HEK293 (cell line): Measurements from ENCODE around the gene IWS1.

Experiments
- CTCF ChIA-PET: fragments of 350-600 bp; formaldehyde crosslinking; extraction: SDS; loops from one replicate; lab custom pipeline; 2021; ENCODE audit warnings: antibody characterized with exemption; lab: Yijun Ruan, JAX
- POLR2A ChIA-PET: fragments of 300-600 bp; formaldehyde crosslinking; extraction: SDS; loops from one replicate; lab custom pipeline; 2020; ENCODE audit warnings: antibody characterized with exemption, inconsistent platforms; lab: Yijun Ruan, JAX
- H3K27ac ChIP-seq: fragments of 200-500 bp; sonication (Bioruptor generic); 2 replicates; pipeline ENCODE4 v1.5.1; 2014; ENCODE audit warnings: low read depth, low read length, control low read depth, inconsistent platforms; ENCODE audit errors: extremely low read depth
- H3K36me3 ChIP-seq, 2 experiments: fragments of 200-500 bp in 1 of 2; sonication (Bioruptor generic) in 1 of 2; 1 replicate in 1 of 2; 2 replicates in 1 of 2; pipeline ENCODE4 v1.5.1; 2014 to 2017; ENCODE audit warnings: inconsistent platforms in 2 of 2, low read length in 2 of 2; ENCODE audit not compliant: control insufficient read depth in 2 of 2, insufficient read depth in 1 of 2
- H3K4me1 ChIP-seq: fragments of 200-500 bp; sonication (Bioruptor generic); 2 replicates; pipeline ENCODE4 v1.5.1; 2014; ENCODE audit warnings: mild to moderate bottlenecking, low read length, inconsistent platforms; ENCODE audit not compliant: control insufficient read depth, insufficient read depth
- H3K4me3 ChIP-seq: 2 replicates; pipeline ENCODE4 v1.5.1; 2011; ENCODE audit warnings: low read depth, mild to moderate bottlenecking, control low read depth, low read length, moderate library complexity
- H3K9me3 ChIP-seq: fragments of 200-500 bp; sonication (Bioruptor generic); 2 replicates; pipeline ENCODE4 v1.5.1; 2014; ENCODE audit warnings: low read depth, low read length, inconsistent platforms; ENCODE audit not compliant: control insufficient read depth, insufficient read depth
- ATF2 ChIP-seq: fragments of 450-650 bp; formaldehyde crosslinking; IDR thresholded peaks from 2 replicates; pipeline ENCODE4 v1.5.1; 2016; ENCODE audit warnings: missing biosample characterization, missing genetic modification characterization, low read depth
- GFI1B ChIP-seq: fragments of 450-650 bp; formaldehyde crosslinking; IDR thresholded peaks from 2 replicates; pipeline ENCODE4 v1.5.1; 2016; ENCODE audit warnings: missing biosample characterization, missing genetic modification characterization
- GLI4 ChIP-seq: fragments of 450-650 bp; formaldehyde crosslinking; IDR thresholded peaks from 2 replicates; pipeline ENCODE4 v1.5.1; 2016; ENCODE audit warnings: missing biosample characterization, missing genetic modification characterization
- SETDB1 ChIP-seq: IDR thresholded peaks from one replicate; pipeline ENCODE4 v1.6.1; 2017; ENCODE audit warnings: mild to moderate bottlenecking, low read length, moderate library complexity, mixed read lengths; ENCODE audit not compliant: insufficient read length
- TRIM28 ChIP-seq: IDR thresholded peaks from 2 replicates; pipeline ENCODE4 v1.6.1; 2011; ENCODE audit warnings: low read length, control low read depth, borderline replicate concordance
- ZNF10 ChIP-seq: fragments of 450-650 bp; formaldehyde crosslinking; IDR thresholded peaks from 2 replicates; pipeline ENCODE4 v1.5.1; 2017; ENCODE audit warnings: missing biosample characterization, missing genetic modification characterization
- ZNF114 ChIP-seq: fragments of 450-650 bp; formaldehyde crosslinking; IDR thresholded peaks from 2 replicates; pipeline ENCODE4 v1.5.0; 2017; ENCODE audit warnings: missing biosample characterization, missing genetic modification characterization
- ZNF133 ChIP-seq: fragments of 450-650 bp; formaldehyde crosslinking; IDR thresholded peaks from 2 replicates; pipeline ENCODE4 v1.5.1; 2016; ENCODE audit warnings: missing biosample characterization, missing genetic modification characterization
- ZNF324 ChIP-seq: fragments of 450-650 bp; formaldehyde crosslinking; IDR thresholded peaks from 2 replicates; pipeline ENCODE4 v1.5.1; 2016; ENCODE audit warnings: missing biosample characterization, missing genetic modification characterization
- ZNF366 ChIP-seq: fragments of 450-650 bp; formaldehyde crosslinking; conservative IDR thresholded peaks from 2 replicates; pipeline ENCODE4 v1.5.1; 2016; ENCODE audit warnings: missing biosample characterization, missing genetic modification characterization
- ZNF501 ChIP-seq: fragments of 450-650 bp; formaldehyde crosslinking; IDR thresholded peaks from 2 replicates; pipeline ENCODE4 v1.5.1; 2016; ENCODE audit warnings: missing biosample characterization, missing genetic modification characterization
- ZNF560 ChIP-seq: fragments of 450-650 bp; formaldehyde crosslinking; IDR thresholded peaks from 2 replicates; pipeline ENCODE4 v1.5.1; 2017; ENCODE audit warnings: missing biosample characterization, missing genetic modification characterization, borderline replicate concordance
- ZNF623 ChIP-seq: fragments of 450-650 bp; formaldehyde crosslinking; IDR thresholded peaks from 2 replicates; pipeline ENCODE4 v1.5.1; 2016; ENCODE audit warnings: missing biosample characterization, missing genetic modification characterization
- ZNF660 ChIP-seq: fragments of 450-650 bp; IDR thresholded peaks from 2 replicates; pipeline ENCODE4 v1.5.1; 2018; ENCODE audit warnings: missing biosample characterization, mild to moderate bottlenecking, missing genetic modification characterization
- ZNF76 ChIP-seq: fragments of 450-650 bp; formaldehyde crosslinking; IDR thresholded peaks from 2 replicates; pipeline ENCODE4; 2016; ENCODE audit warnings: low read depth, missing biosample characterization, missing genetic modification characterization, borderline replicate concordance
- ZNF776 ChIP-seq: fragments of 450-650 bp; formaldehyde crosslinking; IDR thresholded peaks from 2 replicates; pipeline ENCODE4 v1.5.0; 2017; ENCODE audit warnings: missing biosample characterization, missing genetic modification characterization, borderline replicate concordance
- ZNF777 ChIP-seq: fragments of 450-650 bp; formaldehyde crosslinking; IDR thresholded peaks from 2 replicates; pipeline ENCODE4 v1.5.1; 2017; ENCODE audit warnings: missing biosample characterization, missing genetic modification characterization, borderline replicate concordance
- ZNF791 ChIP-seq: fragments of 450-650 bp; formaldehyde crosslinking; IDR thresholded peaks from 2 replicates; pipeline ENCODE4 v1.5.1; 2016; ENCODE audit warnings: missing biosample characterization, missing genetic modification characterization
- ZNF792 ChIP-seq: fragments of 450-650 bp; formaldehyde crosslinking; IDR thresholded peaks from 2 replicates; pipeline ENCODE4 v1.5.1; 2016; ENCODE audit warnings: missing biosample characterization, missing genetic modification characterization
- ZNF837 ChIP-seq: fragments of 450-650 bp; formaldehyde crosslinking; IDR thresholded peaks from 2 replicates; pipeline ENCODE4 v1.5.1; 2016; ENCODE audit warnings: missing biosample characterization, missing genetic modification characterization
- ZNF843 ChIP-seq: fragments of 450-650 bp; formaldehyde crosslinking; IDR thresholded peaks from 2 replicates; pipeline ENCODE4 v1.5.1; 2016; ENCODE audit warnings: missing biosample characterization, missing genetic modification characterization
- TF ChIP-seq, protein P1 (sequence below): fragments of 450-650 bp; formaldehyde crosslinking; conservative IDR thresholded peaks from 2 replicates; pipeline ENCODE4 v1.5.1; 2016; ENCODE audit warnings: low read depth, missing biosample characterization, missing genetic modification characterization
- TF ChIP-seq, protein P2 (sequence below): fragments of 450-650 bp; formaldehyde crosslinking; IDR thresholded peaks from 2 replicates; pipeline ENCODE4 v1.5.1; 2016; ENCODE audit warnings: missing biosample characterization, missing genetic modification characterization

The IWS1 gene

GRCh38 chr2:127526132-127527000 is at the start of gene IWS1 (continued):
- TF ChIP-seq, protein P1, sequence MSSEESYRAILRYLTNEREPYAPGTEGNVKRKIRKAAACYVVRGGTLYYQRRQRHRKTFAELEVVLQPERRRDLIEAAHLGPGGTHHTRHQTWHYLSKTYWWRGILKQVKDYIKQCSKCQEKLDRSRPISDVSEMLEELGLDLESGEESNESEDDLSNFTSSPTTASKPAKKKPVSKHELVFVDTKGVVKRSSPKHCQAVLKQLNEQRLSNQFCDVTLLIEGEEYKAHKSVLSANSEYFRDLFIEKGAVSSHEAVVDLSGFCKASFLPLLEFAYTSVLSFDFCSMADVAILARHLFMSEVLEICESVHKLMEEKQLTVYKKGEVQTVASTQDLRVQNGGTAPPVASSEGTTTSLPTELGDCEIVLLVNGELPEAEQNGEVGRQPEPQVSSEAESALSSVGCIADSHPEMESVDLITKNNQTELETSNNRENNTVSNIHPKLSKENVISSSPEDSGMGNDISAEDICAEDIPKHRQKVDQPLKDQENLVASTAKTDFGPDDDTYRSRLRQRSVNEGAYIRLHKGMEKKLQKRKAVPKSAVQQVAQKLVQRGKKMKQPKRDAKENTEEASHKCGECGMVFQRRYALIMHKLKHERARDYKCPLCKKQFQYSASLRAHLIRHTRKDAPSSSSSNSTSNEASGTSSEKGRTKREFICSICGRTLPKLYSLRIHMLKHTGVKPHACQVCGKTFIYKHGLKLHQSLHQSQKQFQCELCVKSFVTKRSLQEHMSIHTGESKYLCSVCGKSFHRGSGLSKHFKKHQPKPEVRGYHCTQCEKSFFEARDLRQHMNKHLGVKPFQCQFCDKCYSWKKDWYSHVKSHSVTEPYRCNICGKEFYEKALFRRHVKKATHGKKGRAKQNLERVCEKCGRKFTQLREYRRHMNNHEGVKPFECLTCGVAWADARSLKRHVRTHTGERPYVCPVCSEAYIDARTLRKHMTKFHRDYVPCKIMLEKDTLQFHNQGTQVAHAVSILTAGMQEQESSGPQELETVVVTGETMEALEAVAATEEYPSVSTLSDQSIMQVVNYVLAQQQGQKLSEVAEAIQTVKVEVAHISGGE (tag by site-specific recombination): peak; percentile 63
- TF ChIP-seq ZNF10 (tag by site-specific recombination) (no peak), ZNF76 (tag by site-specific recombination) (peak; percentile 95), ZNF501 (tag by site-specific recombination) (peak; percentile 52; the same call in 1 of the 2 replicates), ZNF843 (tag by site-specific recombination) (no peak)
- TF ChIP-seq, all 188 proteins: peak for 40

DNA sequence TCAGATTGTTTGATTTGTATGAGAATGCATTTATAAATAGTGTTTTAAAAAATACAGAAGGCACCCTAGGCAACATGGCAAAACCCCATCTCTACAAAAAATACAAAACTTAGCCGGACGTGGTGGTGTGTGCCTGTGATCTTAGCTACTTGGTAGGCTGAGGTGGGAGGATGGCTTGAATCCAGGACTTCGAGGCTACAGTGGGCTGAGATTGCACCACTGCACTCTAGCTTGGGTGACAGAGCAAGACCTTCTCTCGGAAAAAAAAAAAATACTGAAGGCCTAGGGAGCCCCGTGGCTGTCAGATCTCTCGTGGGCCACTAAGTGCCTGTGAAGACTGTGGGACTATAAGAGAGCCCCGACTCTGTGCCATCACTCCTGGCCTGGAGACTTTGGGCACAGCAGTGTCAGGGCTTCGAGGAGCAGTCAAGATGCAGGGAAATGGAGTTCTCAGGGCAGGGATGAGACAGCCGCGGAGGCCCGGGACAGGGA is 49.7 kb upstream of the IWS1 start:
- no peak for TF ChIP-seq ZNF791
- no peak for TF ChIP-seq ZNF560 (tag by site-specific recombination)
- TF ChIP-seq ATF2 (tag by site-specific recombination): no peak
- no peak for TF ChIP-seq ZNF366 (tag by site-specific recombination)
- no peak for TF ChIP-seq ZNF843 (tag by site-specific recombination)
- no peak for TF ChIP-seq ZNF133
- no peak for TF ChIP-seq ZNF114
- no peaks in the 10 kb centered on the region for H3K36me3 ChIP-seq
- H3K4me1 ChIP-seq: no peaks in the 10 kb centered on the region
- H3K9me3 ChIP-seq: no peaks in the 10 kb centered on the region
- ChIA-PET POLR2A (no interaction called here), CTCF (interaction anchor here (0.6 to 1.3 kb wide), 4 partner anchors 15 to 385 kb away, joined by 3 to 5 read pairs (median 3); partner anchors contain the start of gene LIMS2)
- H3K4me3 ChIP-seq: no peak overlapping the region
- no peak overlapping the region for H3K27ac ChIP-seq

DNA sequence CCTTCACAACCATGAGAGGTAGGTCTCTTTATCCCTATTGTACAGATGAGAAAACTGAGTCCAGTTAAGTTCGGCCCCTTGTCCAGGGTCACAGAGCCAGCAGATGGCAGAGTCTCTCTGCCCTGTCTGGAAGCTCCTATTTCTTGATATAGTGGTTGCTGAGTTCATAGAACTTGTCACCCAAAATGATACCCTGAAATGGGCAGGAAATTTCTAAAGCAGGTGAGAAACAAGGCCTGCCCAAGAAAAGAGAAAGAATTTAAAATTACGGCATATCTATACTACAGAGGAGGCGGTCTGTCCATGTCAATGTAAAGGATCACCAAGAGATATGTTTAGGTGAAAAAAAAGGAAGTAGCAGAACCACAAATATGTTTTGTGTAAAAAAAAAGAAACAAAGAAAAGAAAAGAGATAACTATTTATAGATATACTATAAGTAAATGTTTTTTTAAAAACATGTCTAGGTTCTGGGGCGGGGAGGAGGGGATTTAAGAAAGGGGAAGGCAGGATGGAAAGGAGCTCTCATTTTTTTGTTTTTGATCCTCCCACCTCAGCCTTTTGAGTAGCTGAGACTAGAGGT is 49.0 kb upstream of the IWS1 start:
- H3K4me3 ChIP-seq: no peak overlapping the region
- H3K27ac ChIP-seq: no peak overlapping the region
- POLR2A ChIA-PET: no interaction called here
- H3K4me1 ChIP-seq: no peaks in the 10 kb centered on the region
- no peaks in the 10 kb centered on the region for H3K36me3 ChIP-seq
- H3K9me3 ChIP-seq: no peaks in the 10 kb centered on the region
- CTCF ChIA-PET: interaction anchor here (0.6 to 1.3 kb wide), 5 partner anchors 16 to 384 kb away, joined by 3 to 5 read pairs (median 3); partner anchors contain the start of gene LIMS2
- no peak for TF ChIP-seq ZNF792 (tag by site-specific recombination)
- TF ChIP-seq ZNF623 (tag by site-specific recombination): no peak
- no peak for TF ChIP-seq TRIM28
- TF ChIP-seq ZNF776 (tag by site-specific recombination): no peak
- no peak for TF ChIP-seq ZNF660 (tag by site-specific recombination)
- no peak for TF ChIP-seq SETDB1
- TF ChIP-seq GFI1B (tag by site-specific recombination): no peak
- no peak for TF ChIP-seq ZNF777 (tag by site-specific recombination)
- TF ChIP-seq, protein P2, sequence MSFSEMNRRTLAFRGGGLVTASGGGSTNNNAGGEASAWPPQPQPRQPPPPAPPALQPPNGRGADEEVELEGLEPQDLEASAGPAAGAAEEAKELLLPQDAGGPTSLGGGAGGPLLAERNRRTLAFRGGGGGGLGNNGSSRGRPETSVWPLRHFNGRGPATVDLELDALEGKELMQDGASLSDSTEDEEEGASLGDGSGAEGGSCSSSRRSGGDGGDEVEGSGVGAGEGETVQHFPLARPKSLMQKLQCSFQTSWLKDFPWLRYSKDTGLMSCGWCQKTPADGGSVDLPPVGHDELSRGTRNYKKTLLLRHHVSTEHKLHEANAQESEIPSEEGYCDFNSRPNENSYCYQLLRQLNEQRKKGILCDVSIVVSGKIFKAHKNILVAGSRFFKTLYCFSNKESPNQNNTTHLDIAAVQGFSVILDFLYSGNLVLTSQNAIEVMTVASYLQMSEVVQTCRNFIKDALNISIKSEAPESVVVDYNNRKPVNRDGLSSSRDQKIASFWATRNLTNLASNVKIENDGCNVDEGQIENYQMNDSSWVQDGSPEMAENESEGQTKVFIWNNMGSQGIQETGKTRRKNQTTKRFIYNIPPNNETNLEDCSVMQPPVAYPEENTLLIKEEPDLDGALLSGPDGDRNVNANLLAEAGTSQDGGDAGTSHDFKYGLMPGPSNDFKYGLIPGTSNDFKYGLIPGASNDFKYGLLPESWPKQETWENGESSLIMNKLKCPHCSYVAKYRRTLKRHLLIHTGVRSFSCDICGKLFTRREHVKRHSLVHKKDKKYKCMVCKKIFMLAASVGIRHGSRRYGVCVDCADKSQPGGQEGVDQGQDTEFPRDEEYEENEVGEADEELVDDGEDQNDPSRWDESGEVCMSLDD (tag by site-specific recombination): no peak
- no peak for TF ChIP-seq ZNF837 (tag by site-specific recombination)
- no peak for TF ChIP-seq GLI4 (tag by site-specific recombination)
- TF ChIP-seq ZNF324 (tag by site-specific recombination): no peak
